GM23338 (cell line): ENCODE measurements around the gene VLDLR. TPM values are rescaled to one million over a fixed set of nuclear protein-coding genes. Genes with fewer than 3 reads are reported as not detected.

Experiments
- ATAC-seq: fragments of 200-7000 bp; cut with Tn5 transposase; 3 replicates; pipeline ENCODE4 v1.9.1; 2020
- DNase-seq: peaks from one replicate; pipeline ENCODE4 v3.0.0-alpha.2; 2015; ENCODE audit warnings: low spot score
- H2AFZ ChIP-seq: fragments of 200-600 bp; sonication (generic); 2 replicates; pipeline ENCODE4 v1.8.0; 2016; ENCODE audit warnings: antibody characterized with exemption, mild to moderate bottlenecking, moderate library complexity
- H3F3A ChIP-seq: fragments of 200-600 bp; sonication (generic); replicated peaks from 2 replicates; pipeline ENCODE4 v1.8.0; 2017; ENCODE audit warnings: antibody characterized with exemption, mixed run types, low read depth
- H3K27ac ChIP-seq: fragments of 200-600 bp; sonication (generic); 2 replicates; pipeline ENCODE4 v1.6.1; 2016; ENCODE audit warnings: low read depth
- H3K27me3 ChIP-seq: fragments of 200-600 bp; sonication (generic); 2 replicates; pipeline ENCODE4 v1.8.0; 2016; ENCODE audit warnings: mild to moderate bottlenecking, mixed run types, moderate library complexity; ENCODE audit not compliant: insufficient read depth
- H3K36me3 ChIP-seq: fragments of 200-600 bp; sonication (generic); 2 replicates; pipeline ENCODE4 v1.8.0; 2016; ENCODE audit warnings: mild to moderate bottlenecking; ENCODE audit not compliant: insufficient read depth
- H3K4me1 ChIP-seq: fragments of 200-600 bp; sonication (generic); 2 replicates; pipeline ENCODE4 v1.8.0; 2016; ENCODE audit warnings: mild to moderate bottlenecking, moderate library complexity; ENCODE audit not compliant: insufficient read depth
- H3K4me2 ChIP-seq: fragments of 200-600 bp; sonication (generic); 2 replicates; pipeline ENCODE4 v1.7.1; 2017; ENCODE audit warnings: mixed run types
- H3K4me3 ChIP-seq: fragments of 200-600 bp; sonication (generic); 2 replicates; pipeline ENCODE4 v1.6.1; 2016; ENCODE audit warnings: mixed run types
- H3K79me2 ChIP-seq: fragments of 200-600 bp; sonication (generic); replicated peaks from 2 replicates; pipeline ENCODE4 v1.8.0; 2017; ENCODE audit warnings: mild to moderate bottlenecking; ENCODE audit not compliant: insufficient read depth
- H3K9me2 ChIP-seq: fragments of 200-600 bp; sonication (generic); 2 replicates; pipeline ENCODE4 v1.8.0; 2017; ENCODE audit not compliant: insufficient read depth
- H4K20me1 ChIP-seq: fragments of 200-600 bp; sonication (generic); replicated peaks from 2 replicates; pipeline ENCODE4 v1.8.0; 2017; ENCODE audit warnings: mild to moderate bottlenecking; ENCODE audit not compliant: insufficient read depth
- H3K27ac Mint-ChIP-seq: 2 replicates; pipeline ENCODE4 v1.8.0; 2020; ENCODE audit warnings: inconsistent platforms, mild to moderate bottlenecking, moderate library complexity, mixed read lengths
- H3K27me3 Mint-ChIP-seq: 3 replicates; pipeline ENCODE4 v1.8.0; 2022; ENCODE audit warnings: low read depth, mild to moderate bottlenecking, moderate library complexity, mixed read lengths, inconsistent platforms; ENCODE audit not compliant: insufficient read depth, poor library complexity
- H3K36me3 Mint-ChIP-seq: 3 replicates; pipeline ENCODE4 v1.8.0; 2021; ENCODE audit warnings: low read depth, mild to moderate bottlenecking, inconsistent platforms, moderate library complexity, mixed read lengths
- H3K4me1 Mint-ChIP-seq: 3 replicates; pipeline ENCODE4 v1.8.0; 2020; ENCODE audit warnings: mild to moderate bottlenecking, inconsistent platforms, mixed read lengths
- H3K4me3 Mint-ChIP-seq: 3 replicates; pipeline ENCODE4 v1.8.0; 2021; ENCODE audit warnings: moderate library complexity, mild to moderate bottlenecking, inconsistent platforms, mixed read lengths
- H3K9me3 Mint-ChIP-seq: 3 replicates; pipeline ENCODE4 v1.8.0; 2020; ENCODE audit warnings: moderate library complexity, mild to moderate bottlenecking, inconsistent platforms, mixed read lengths
- CREB1 ChIP-seq: fragments of 250-450 bp; sonication (Bioruptor Pico); IDR thresholded peaks from 2 replicates; pipeline ENCODE4 v1.5.0; 2020; ENCODE audit warnings: low read depth, mild to moderate bottlenecking, moderate library complexity
- EZH2 ChIP-seq: fragments of 200-600 bp; sonication (generic); IDR thresholded peaks from one replicate; pipeline ENCODE4 v1.8.0; 2017; ENCODE audit warnings: antibody characterized with exemption, mild to moderate bottlenecking, low read depth; ENCODE audit not compliant: unreplicated experiment
- EZH2phosphoT487 ChIP-seq: fragments of 200-600 bp; sonication (generic); IDR thresholded peaks from one replicate; pipeline ENCODE4 v1.8.1; 2018; ENCODE audit warnings: antibody characterized with exemption; ENCODE audit not compliant: unreplicated experiment
- JUNB ChIP-seq: IDR thresholded peaks from one replicate; pipeline ENCODE4 v1.6.1; 2016; ENCODE audit warnings: antibody characterized with exemption; ENCODE audit not compliant: unreplicated experiment
- NANOG ChIP-seq: IDR thresholded peaks from 2 replicates; pipeline ENCODE4 v1.6.1; 2016; ENCODE audit warnings: antibody characterized with exemption, borderline replicate concordance
- POLR2AphosphoS5 ChIP-seq: IDR thresholded peaks from 2 replicates; pipeline ENCODE4 v1.6.1; 2016; ENCODE audit warnings: antibody characterized with exemption, low read depth
- STAT1 ChIP-seq: IDR thresholded peaks from one replicate; pipeline ENCODE4 v1.6.1; 2016; ENCODE audit warnings: antibody characterized with exemption; ENCODE audit not compliant: unreplicated experiment
- ZNF114 ChIP-seq: fragments of 250-450 bp; sonication (Bioruptor Pico); IDR thresholded peaks from 2 replicates; pipeline ENCODE4 v1.5.0; 2020; ENCODE audit warnings: mild to moderate bottlenecking, moderate library complexity
- ZNF331 ChIP-seq: fragments of 250-450 bp; sonication (Bioruptor Pico); IDR thresholded peaks from 2 replicates; pipeline ENCODE4 v1.5.0; 2020; ENCODE audit warnings: low read depth, mild to moderate bottlenecking, moderate library complexity
- polyA plus RNA-seq: library from polyadenylated mRNA; unstranded; fragments of >200 nt; fragmentation: Nextera tagmentation; extraction: Ambion mirVana; gene quantifications from 2 replicates; pipeline ENCODE4 v1.2.1, GENCODE V29; 2016
- total RNA-seq: library from RNA; depleted of rRNA; stranded (reverse); fragments of >200 nt; shearing (Covaris generic); gene quantifications from 2 replicates; pipeline ENCODE4 v1.2.3, GENCODE V29; 2014
- TF ChIP-seq, protein P1 (sequence below): IDR thresholded peaks from 2 replicates; pipeline ENCODE4 v1.6.1; 2016; ENCODE audit warnings: antibody characterized with exemption
- TF ChIP-seq, protein P2 (sequence below): IDR thresholded peaks from one replicate; pipeline ENCODE4 v1.6.1; 2018; ENCODE audit warnings: antibody characterized with exemption; ENCODE audit not compliant: unreplicated experiment
- TF ChIP-seq, protein P3 (sequence below), 2 experiments: fragments of 200-600 bp in 1 of 2; sonication (generic) in 1 of 2; conservative IDR thresholded peaks; 2 replicates each; pipeline versions ENCODE4 v1.5.1 to v1.6.1; 2016 to 2017; ENCODE audit warnings: antibody characterized with exemption in 2 of 2, low read depth in 2 of 2, mild to moderate bottlenecking in 2 of 2, moderate library complexity in 1 of 2
- TF ChIP-seq, protein P4 (sequence below): fragments of 250-450 bp; sonication (Bioruptor Pico); IDR thresholded peaks from 2 replicates; pipeline ENCODE4 v1.5.0; 2020; ENCODE audit warnings: mild to moderate bottlenecking, moderate library complexity

The VLDLR gene
- total and polyA plus RNA-seq, 2 experiments from 2014 or later = 14.9 to 49.8 TPM

DNA sequence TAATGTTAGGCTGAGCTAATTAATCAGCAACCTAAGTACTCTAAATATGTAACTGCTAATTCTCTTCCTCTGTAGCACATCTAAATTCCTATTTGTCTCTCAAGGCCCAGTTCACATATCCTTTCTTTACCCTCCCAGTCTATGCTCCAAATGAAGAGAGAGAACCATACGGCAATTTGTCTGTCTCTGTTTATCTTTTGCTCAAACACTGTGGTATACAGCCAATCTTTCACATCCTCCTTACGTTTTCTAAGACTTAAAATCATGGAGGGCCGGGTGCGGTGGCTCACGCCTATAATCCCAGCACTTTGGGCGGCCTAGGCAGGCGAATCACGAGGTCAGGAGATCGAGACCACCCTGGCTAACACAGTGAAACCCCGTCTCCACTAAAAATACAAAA, 15.8 kb downstream of the VLDLR start:
- Histone ChIP-seq H3K4me3 (no peak overlapping the region), H3K9me2 (no peaks in the 10 kb centered on the region), H3K79me2 (peaks cover 51% of the 10 kb centered on the region), H2AFZ (no peak overlapping the region), H4K20me1 (0 out of 2 replicates have a peak, but pooled peaks cover 12% of the 10 kb centered on the region), H3K36me3 (peaks cover 38% of the 10 kb centered on the region), H3K4me2 (no peak overlapping the region), H3K27ac (no peak overlapping the region), H3F3A (no peaks in the 10 kb centered on the region), H3K4me1 (peaks cover 17% of the 10 kb centered on the region), H3K27me3 (no peaks in the 10 kb centered on the region)
- Mint-ChIP-seq H3K9me3 (no peaks in the 10 kb centered on the region), H3K36me3 (peaks cover 65% of the 10 kb centered on the region), H3K4me1 (peaks cover 20% of the 10 kb centered on the region), H3K4me3 (no peak overlapping the region), H3K27me3 (no peaks in the 10 kb centered on the region), H3K27ac (no peak overlapping the region)
- DNase-seq = no peak
- TF ChIP-seq EZH2phosphoT487 = no peak
- no peak for TF ChIP-seq STAT1
- TF ChIP-seq, protein P1, sequence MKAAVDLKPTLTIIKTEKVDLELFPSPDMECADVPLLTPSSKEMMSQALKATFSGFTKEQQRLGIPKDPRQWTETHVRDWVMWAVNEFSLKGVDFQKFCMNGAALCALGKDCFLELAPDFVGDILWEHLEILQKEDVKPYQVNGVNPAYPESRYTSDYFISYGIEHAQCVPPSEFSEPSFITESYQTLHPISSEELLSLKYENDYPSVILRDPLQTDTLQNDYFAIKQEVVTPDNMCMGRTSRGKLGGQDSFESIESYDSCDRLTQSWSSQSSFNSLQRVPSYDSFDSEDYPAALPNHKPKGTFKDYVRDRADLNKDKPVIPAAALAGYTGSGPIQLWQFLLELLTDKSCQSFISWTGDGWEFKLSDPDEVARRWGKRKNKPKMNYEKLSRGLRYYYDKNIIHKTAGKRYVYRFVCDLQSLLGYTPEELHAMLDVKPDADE = no peak
- no peak for TF ChIP-seq NANOG
- TF ChIP-seq EZH2 = no peak
- TF ChIP-seq, protein P2, sequence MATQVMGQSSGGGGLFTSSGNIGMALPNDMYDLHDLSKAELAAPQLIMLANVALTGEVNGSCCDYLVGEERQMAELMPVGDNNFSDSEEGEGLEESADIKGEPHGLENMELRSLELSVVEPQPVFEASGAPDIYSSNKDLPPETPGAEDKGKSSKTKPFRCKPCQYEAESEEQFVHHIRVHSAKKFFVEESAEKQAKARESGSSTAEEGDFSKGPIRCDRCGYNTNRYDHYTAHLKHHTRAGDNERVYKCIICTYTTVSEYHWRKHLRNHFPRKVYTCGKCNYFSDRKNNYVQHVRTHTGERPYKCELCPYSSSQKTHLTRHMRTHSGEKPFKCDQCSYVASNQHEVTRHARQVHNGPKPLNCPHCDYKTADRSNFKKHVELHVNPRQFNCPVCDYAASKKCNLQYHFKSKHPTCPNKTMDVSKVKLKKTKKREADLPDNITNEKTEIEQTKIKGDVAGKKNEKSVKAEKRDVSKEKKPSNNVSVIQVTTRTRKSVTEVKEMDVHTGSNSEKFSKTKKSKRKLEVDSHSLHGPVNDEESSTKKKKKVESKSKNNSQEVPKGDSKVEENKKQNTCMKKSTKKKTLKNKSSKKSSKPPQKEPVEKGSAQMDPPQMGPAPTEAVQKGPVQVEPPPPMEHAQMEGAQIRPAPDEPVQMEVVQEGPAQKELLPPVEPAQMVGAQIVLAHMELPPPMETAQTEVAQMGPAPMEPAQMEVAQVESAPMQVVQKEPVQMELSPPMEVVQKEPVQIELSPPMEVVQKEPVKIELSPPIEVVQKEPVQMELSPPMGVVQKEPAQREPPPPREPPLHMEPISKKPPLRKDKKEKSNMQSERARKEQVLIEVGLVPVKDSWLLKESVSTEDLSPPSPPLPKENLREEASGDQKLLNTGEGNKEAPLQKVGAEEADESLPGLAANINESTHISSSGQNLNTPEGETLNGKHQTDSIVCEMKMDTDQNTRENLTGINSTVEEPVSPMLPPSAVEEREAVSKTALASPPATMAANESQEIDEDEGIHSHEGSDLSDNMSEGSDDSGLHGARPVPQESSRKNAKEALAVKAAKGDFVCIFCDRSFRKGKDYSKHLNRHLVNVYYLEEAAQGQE = no peak
- TF ChIP-seq CREB1 (CRISPR knock-in tag) = no peak
- TF ChIP-seq, protein P3, sequence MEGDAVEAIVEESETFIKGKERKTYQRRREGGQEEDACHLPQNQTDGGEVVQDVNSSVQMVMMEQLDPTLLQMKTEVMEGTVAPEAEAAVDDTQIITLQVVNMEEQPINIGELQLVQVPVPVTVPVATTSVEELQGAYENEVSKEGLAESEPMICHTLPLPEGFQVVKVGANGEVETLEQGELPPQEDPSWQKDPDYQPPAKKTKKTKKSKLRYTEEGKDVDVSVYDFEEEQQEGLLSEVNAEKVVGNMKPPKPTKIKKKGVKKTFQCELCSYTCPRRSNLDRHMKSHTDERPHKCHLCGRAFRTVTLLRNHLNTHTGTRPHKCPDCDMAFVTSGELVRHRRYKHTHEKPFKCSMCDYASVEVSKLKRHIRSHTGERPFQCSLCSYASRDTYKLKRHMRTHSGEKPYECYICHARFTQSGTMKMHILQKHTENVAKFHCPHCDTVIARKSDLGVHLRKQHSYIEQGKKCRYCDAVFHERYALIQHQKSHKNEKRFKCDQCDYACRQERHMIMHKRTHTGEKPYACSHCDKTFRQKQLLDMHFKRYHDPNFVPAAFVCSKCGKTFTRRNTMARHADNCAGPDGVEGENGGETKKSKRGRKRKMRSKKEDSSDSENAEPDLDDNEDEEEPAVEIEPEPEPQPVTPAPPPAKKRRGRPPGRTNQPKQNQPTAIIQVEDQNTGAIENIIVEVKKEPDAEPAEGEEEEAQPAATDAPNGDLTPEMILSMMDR (conservative IDR thresholded peaks at IDR 0.05; ENCODE audit: low read depth in 2 of 2) = no peak
- TF ChIP-seq POLR2AphosphoS5 = no peak
- TF ChIP-seq, protein P4, sequence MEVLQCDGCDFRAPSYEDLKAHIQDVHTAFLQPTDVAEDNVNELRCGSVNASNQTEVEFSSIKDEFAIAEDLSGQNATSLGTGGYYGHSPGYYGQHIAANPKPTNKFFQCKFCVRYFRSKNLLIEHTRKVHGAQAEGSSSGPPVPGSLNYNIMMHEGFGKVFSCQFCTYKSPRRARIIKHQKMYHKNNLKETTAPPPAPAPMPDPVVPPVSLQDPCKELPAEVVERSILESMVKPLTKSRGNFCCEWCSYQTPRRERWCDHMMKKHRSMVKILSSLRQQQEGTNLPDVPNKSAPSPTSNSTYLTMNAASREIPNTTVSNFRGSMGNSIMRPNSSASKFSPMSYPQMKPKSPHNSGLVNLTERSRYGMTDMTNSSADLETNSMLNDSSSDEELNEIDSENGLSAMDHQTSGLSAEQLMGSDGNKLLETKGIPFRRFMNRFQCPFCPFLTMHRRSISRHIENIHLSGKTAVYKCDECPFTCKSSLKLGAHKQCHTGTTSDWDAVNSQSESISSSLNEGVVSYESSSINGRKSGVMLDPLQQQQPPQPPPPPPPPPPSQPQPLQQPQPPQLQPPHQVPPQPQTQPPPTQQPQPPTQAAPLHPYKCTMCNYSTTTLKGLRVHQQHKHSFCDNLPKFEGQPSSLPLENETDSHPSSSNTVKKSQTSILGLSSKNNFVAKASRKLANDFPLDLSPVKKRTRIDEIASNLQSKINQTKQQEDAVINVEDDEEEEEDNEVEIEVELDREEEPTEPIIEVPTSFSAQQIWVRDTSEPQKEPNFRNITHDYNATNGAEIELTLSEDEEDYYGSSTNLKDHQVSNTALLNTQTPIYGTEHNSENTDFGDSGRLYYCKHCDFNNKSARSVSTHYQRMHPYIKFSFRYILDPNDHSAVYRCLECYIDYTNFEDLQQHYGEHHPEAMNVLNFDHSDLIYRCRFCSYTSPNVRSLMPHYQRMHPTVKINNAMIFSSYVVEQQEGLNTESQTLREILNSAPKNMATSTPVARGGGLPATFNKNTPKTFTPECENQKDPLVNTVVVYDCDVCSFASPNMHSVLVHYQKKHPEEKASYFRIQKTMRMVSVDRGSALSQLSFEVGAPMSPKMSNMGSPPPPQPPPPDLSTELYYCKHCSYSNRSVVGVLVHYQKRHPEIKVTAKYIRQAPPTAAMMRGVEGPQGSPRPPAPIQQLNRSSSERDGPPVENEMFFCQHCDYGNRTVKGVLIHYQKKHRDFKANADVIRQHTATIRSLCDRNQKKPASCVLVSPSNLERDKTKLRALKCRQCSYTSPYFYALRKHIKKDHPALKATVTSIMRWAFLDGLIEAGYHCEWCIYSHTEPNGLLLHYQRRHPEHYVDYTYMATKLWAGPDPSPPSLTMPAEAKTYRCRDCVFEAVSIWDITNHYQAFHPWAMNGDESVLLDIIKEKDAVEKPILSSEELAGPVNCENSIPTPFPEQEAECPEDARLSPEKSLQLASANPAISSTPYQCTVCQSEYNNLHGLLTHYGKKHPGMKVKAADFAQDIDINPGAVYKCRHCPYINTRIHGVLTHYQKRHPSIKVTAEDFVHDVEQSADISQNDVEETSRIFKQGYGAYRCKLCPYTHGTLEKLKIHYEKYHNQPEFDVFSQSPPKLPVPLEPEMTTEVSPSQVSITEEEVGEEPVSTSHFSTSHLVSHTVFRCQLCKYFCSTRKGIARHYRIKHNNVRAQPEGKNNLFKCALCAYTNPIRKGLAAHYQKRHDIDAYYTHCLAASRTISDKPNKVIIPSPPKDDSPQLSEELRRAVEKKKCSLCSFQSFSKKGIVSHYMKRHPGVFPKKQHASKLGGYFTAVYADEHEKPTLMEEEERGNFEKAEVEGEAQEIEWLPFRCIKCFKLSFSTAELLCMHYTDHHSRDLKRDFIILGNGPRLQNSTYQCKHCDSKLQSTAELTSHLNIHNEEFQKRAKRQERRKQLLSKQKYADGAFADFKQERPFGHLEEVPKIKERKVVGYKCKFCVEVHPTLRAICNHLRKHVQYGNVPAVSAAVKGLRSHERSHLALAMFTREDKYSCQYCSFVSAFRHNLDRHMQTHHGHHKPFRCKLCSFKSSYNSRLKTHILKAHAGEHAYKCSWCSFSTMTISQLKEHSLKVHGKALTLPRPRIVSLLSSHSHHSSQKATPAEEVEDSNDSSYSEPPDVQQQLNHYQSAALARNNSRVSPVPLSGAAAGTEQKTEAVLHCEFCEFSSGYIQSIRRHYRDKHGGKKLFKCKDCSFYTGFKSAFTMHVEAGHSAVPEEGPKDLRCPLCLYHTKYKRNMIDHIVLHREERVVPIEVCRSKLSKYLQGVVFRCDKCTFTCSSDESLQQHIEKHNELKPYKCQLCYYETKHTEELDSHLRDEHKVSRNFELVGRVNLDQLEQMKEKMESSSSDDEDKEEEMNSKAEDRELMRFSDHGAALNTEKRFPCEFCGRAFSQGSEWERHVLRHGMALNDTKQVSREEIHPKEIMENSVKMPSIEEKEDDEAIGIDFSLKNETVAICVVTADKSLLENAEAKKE = no peak
- no peak for TF ChIP-seq ZNF331 (CRISPR knock-in tag)
- no peak for TF ChIP-seq ZNF114 (CRISPR knock-in tag)
- no peak for TF ChIP-seq JUNB
- no peak for ATAC-seq
